Activated CD4-positive, CD25-positive, alpha-beta regulatory T cell treated with anti-CD3 and anti-CD28 coated beads, Interleukin-2, amount 50 U/mL, for 16 hours (primary cell): ENCODE results near the gene OTOG.

Source experiments
- DNase-seq: peaks from one replicate; pipeline ENCODE4 v3.0.0-alpha.2; 2020; ENCODE audit warnings: low read depth, low spot score

The OTOG gene

DNA sequence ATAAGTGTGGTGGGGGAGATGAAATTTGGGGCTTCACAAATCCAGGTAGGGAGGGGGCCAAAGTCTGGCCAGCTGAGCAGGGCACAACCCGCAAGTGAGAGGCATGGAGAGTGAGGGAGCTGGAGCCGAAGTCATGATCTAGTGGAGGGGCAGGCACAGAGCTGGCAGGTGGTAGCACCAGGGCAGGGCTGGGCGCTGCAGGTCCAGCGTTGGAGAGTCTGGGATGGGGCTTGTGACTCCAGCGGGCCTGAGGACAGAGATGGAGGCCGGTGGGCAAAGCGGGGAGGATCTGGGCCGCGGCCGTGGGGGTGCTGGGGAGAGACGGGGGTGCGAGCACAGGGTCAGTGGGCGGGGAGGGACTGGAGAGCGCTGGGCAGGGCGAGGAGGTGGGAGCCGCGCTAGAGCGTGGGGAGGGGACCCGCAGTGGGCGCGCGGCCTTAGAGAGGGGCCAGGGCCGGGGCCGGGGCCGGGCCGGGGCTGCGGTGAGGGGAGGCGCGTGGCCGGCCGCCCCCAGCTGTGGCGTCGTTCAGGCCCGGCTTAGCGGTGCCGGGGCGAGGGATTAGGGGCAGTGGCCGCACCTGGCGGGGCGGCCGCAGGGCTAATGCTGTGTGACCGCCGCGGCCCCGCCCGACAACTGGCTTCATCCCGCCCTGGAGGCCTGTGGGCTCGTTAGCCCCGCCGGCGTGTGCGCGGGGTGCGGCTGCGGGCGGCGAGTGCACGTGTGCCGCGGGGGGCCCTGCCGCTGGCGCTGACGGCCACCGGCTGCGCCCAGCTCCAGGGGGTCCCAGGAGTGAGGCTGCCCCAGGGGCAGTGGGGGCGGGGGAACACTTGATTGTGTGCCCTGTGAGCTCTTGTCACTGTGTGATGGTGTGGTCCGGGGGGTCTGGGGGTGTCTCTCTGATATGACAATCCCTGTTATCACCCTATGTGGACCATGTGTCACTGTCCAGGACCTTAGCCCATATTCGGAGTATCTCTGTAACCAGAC, 148.7 kb downstream of the OTOG start:
- no peak for DNase-seq

DNA sequence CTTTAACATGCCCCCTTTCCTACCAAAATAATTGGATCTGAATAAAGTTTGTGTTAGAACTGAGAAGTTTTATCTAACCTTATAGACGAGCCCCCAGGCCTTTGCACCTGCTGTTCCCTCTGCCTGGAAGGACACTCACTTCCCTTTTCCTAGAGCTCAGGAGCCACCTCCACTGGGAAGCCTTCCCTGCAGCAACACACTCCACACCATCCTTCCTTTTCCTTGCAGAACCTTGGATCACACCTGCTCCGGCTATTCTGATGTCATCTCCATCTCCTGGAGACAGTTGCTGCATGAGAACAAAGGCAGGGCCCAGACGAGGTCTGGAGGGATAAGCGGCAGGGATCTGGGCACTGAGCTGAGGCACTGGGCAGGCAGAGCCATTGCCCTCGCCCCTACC, 149.7 kb downstream of the OTOG start:
- DNase-seq, result no peak
